ENCODE data around the gene RUFY3.

DNA sequence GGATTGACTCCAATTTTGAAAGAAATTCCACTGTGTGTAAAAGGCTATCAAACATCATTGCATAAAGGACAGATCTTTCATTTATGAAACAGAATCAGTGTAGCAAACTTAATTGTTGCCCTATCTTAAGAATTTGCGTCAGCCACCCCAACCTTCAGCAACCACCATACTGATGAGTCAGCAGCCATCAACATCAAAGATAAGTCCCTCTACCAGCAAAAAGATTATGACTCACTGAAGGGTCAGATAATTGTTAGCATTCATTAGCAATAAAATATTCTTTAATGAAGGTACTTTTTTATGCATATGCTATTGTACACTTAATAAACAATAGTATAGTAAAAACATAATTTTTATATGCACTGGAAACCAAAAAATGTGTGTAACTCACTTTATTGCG is 133.7 kb downstream of the RUFY3 start:
- TF ChIP-seq, protein P1, sequence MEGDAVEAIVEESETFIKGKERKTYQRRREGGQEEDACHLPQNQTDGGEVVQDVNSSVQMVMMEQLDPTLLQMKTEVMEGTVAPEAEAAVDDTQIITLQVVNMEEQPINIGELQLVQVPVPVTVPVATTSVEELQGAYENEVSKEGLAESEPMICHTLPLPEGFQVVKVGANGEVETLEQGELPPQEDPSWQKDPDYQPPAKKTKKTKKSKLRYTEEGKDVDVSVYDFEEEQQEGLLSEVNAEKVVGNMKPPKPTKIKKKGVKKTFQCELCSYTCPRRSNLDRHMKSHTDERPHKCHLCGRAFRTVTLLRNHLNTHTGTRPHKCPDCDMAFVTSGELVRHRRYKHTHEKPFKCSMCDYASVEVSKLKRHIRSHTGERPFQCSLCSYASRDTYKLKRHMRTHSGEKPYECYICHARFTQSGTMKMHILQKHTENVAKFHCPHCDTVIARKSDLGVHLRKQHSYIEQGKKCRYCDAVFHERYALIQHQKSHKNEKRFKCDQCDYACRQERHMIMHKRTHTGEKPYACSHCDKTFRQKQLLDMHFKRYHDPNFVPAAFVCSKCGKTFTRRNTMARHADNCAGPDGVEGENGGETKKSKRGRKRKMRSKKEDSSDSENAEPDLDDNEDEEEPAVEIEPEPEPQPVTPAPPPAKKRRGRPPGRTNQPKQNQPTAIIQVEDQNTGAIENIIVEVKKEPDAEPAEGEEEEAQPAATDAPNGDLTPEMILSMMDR (IDR thresholded peaks at IDR 0.05; ENCODE audit: low read length): no peak
- no peak for TF ChIP-seq EZH2 (optimal IDR thresholded peaks at IDR 0.05; ENCODE audit: low read depth, low read length)
